HG02885 (cell line): ENCODE measurements around the gene ADGRG4.
"Not testable (repeated sequence)": the region's sequence is repeated elsewhere in the genome, so short reads cannot be mapped to it uniquely, and the experiment has no call there.

Experiments used
- ATAC-seq: cut with Tn5 transposase; IDR thresholded peaks from one replicate; pipeline ENCODE4 v1.9.1; 2021; ENCODE audit warnings: mild to moderate bottlenecking; ENCODE audit not compliant: unreplicated experiment, poor library complexity

ADGRG4 gene

GRCh38 chrX:136386173-136386572 is 85.4 kb downstream of the ADGRG4 start:
- no peak for ATAC-seq

- ATAC-seq, result no peak
Observed at GRCh38 chrX:136386826-136387225, 86.1 kb downstream of the ADGRG4 start.

- no peak for ATAC-seq
Observed at GRCh38 chrX:136387951-136388502, 87.3 kb downstream of the ADGRG4 start.

- ATAC-seq, result no peak
Observed at GRCh38 chrX:136390921-136391320, 90.2 kb downstream of the ADGRG4 start.

DNA sequence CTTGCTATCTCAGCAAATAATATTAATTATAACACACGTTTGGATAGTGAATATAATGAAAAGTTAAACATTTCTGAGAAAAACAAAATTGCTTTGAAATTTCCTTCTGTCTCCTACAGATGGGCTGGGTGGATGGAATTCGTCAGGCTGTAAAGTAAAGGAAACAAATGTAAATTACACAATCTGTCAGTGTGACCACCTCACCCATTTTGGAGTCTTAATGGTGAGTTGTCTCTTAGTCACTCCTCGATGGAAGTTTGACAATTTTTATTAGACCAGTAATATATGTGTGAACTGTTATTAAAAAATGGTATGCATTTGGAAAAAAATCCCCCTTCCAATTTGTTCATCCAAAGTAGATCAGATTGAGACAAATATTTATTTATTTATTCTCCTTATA is 94.5 kb downstream of the ADGRG4 start:
- no peak for ATAC-seq

- ATAC-seq, result no peak
Observed at GRCh38 chrX:136397001-136397400, 96.2 kb downstream of the ADGRG4 start.

DNA sequence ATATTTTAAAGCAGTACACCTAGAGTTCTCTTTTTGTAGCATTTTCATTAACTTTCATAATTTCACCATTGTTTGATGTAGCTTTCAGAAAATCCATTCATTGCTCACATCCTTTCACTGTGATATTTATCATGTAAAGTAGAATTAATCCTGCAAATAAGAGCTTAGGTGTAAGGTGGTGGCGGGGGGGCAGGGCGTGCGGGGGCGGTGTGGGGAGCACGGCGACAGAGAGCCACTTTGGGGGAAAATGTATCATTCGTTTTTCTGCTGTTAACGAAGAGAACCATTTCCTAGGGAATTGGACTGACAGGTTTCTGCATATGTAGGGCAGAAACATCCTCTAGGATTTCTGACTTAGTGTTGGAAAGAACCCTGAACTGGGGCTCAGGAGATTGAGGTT is 104.4 kb downstream of the ADGRG4 start:
- ATAC-seq, result no peak

GRCh38 chrX:136417806-136418205 is 117.0 kb downstream of the ADGRG4 start:
- ATAC-seq, result peak; percentile 82

- ATAC-seq, result no peak
Observed at GRCh38 chrX:136421338-136421737, 120.6 kb downstream of the ADGRG4 start.

DNA sequence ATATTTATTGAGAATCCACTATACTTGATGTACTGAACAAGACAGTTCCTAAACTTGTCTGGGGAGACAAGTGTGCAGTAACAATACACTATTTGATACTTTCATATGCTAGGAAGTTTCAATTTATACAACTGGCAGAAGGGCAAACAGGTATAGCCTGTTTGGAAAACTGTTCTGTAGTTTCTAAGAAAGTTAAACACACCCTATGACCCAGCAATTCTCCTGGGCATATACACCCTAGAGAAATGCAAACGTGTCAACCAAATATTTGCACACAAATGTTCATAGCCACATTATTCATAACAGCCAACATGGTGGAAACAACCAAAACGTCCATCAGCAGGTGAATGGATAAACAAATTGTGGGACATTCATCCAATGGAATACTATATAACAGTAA is 123.0 kb downstream of the ADGRG4 start:
- no peak for ATAC-seq

DNA sequence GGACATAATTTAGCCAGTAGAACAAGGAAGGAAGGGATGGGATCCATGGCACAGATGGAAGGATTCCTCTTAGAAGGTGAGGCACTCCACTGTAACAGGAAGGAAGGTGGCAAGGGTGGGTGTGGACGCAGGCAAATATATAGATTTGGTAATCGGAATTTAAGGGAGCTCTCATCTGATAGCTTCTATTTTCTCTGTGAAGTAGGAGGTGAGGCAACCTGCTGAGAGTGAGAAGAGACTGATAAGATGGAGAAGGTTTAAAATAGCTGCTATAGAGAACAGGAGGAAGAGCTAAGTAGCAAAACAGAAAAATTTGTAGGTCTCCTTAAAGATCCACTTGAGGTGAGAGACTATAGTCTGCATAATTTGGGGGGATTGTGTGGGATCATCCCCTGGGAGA is 125.2 kb downstream of the ADGRG4 start:
- no peak for ATAC-seq

- ATAC-seq, result no peak
Observed at GRCh38 chrX:136431625-136432024, 130.9 kb downstream of the ADGRG4 start.

DNA sequence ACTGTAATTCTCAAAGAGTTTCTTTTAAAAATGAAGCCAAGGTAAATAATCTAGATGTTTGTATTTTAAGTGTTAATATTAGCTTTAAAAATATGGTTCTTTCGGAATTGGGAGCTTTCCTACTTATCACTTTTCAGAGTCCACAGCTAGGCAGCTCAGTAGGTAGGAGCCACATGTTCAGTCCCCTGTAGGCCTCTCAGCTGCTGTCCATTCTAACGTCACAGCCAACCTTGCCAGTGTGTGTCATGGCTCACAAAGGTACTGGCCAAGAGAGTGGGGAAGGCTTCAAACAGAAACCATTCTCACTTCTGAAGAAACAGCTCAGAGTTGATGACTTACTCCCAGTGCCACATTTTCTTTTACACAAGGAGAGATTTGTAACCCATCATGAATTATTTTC is 137.0 kb downstream of the ADGRG4 start:
- no peak for ATAC-seq

DNA sequence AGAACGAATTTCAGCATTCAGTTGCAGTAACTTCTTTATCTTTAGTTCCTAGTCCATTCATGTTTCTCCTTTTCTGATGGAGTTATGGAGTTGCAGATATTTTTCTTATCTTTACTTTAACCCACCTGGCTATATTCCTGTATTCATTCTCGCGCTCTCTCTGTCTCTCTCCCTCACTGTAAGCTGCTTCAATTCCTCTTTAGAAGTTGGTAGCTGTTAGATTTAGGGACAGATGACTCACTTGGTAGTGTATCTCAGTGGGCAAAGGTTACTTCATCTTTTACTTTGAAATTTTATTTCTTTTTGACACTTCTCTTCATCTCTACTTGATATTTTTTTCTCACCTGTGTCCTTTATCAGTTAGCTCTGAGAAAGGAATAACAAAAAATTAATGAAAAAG is 137.4 kb downstream of the ADGRG4 start:
- ATAC-seq, result no peak

GRCh38 chrX:136445674-136446073 is 144.9 kb downstream of the ADGRG4 start:
- not testable (repeated sequence) for ATAC-seq

DNA sequence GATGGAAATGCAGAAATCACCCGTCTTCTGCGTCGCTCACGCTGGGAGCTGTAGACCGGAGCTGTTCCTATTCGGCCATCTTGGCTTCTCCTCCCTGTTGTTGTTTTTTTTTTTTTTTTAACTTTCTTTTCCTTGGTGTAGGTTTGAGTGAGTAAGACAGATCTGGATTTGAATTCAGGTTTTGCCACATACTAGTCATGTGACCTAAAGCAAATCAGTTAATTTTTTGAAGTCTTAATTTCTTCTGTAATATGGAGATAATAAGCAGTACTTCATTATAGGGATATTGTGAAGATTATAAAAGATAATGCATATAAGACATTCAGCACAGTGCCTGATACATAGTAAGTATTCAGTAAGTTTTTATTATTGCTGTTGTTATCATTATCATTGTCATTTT is 145.4 kb downstream of the ADGRG4 start:
- ATAC-seq, result no peak

DNA sequence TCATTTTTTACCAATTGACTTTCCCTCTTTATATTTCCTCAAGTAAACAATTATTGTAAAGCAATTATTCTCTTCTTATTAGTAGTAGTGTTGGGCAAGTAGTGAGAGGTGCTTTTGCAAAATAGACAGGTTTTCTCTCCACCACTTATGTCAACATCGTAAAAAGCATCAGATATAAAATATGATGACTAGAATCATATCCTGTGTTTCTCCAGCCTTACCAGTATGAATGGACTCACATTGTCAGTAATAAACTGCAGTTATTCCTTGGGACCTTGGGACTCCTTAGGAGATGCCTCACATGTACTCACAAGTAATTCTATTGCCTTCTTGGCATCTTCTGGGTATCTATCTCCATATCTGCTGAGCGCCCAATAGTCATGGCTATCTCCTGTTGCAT is 146.5 kb downstream of the ADGRG4 start:
- ATAC-seq, result no peak

- ATAC-seq, result no peak
Observed at GRCh38 chrX:136447968-136448367, 147.2 kb downstream of the ADGRG4 start.

DNA sequence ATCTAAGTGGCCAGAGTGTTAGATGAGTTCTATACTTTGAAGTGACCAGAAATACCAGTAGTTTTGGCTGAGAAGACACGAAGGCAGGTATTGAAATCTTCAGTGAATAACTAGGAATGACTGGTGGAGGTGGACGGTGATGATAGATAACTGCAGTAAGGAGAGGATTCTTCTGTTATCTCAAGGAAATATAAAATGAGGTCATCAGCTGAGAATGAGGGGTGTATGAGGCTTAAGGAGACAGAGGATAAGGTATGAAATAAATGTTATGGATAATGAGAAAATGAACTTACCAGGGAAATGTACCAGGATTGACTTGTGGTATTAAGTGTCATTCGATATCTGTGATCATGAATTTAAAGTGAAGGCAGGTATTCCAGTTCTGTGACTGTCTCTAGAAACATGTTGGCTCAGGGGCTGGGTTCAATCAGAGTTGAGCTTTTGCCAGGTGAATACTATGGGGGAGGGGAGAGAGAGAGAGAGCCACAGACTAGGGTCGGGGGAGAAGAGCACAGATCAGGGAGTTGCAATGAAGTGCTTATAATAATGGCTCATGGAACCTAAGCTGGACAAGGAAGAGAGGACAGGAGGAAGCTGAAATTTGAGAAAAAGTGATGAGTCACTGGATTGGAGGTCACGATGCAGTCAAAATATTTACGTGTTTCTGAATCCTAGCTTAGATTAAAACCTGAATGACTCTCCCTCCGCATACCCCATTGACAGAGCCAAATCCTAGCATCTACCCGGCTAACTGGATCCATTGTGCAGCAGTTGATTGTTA is 149.5 kb downstream of the ADGRG4 start:
- no peak for ATAC-seq

DNA sequence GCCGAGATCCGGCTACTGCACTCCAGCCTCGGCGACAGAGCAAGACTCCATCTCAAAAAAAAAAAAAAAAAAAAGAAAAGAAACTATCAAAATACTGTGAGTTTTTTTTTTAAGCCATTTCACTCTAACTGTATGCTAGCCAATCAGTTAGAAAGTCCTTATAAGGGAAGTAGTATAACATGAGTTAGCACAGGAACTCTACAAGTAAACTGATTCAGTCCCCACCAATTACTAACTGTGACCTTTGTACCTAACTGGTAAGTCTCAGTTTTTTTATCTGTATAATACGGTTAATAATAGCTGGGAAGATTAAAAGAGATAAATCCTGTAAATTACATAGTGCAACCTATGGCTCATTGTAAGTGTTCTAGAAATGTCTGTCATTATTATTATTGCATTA is 151.9 kb downstream of the ADGRG4 start:
- no peak for ATAC-seq

GRCh38 chrX:136453114-136453513 is 152.4 kb downstream of the ADGRG4 start:
- no peak for ATAC-seq

- ATAC-seq, result no peak
Observed at GRCh38 chrX:136453771-136454170, 153.0 kb downstream of the ADGRG4 start.
